ENCODE data around the gene GNGT1. TPM values are rescaled to one million over a fixed set of nuclear protein-coding genes. Genes with fewer than 3 reads are reported as not detected.

GNGT1 gene
- total RNA-seq, 1 donor from 2014 or later, result not detected

GRCh38 chr7:93938293-93938692, 31.9 kb downstream of the GNGT1 start:
- DNase-seq (ENCODE audit: low spot score), result no peak

GRCh38 chr7:93941945-93942344, 35.6 kb downstream of the GNGT1 start:
- DNase-seq (ENCODE audit: low spot score), result no peak

GRCh38 chr7:93943816-93944540, 37.6 kb downstream of the GNGT1 start:
- DNase-seq (ENCODE audit: low spot score), result no peak

- DNase-seq (ENCODE audit: low spot score), result no peak
Observed at GRCh38 chr7:93944673-93945072, 38.3 kb downstream of the GNGT1 start.

GRCh38 chr7:93945083-93945482, 38.7 kb downstream of the GNGT1 start:
- DNase-seq (ENCODE audit: low spot score), result no peak

- no peak for DNase-seq (ENCODE audit: low spot score)
Observed at GRCh38 chr7:93945756-93946535, 39.6 kb downstream of the GNGT1 start.

GRCh38 chr7:93948106-93948505, 41.7 kb downstream of the GNGT1 start:
- DNase-seq (ENCODE audit: low spot score), result no peak

GRCh38 chr7:93948873-93949272, 42.5 kb downstream of the GNGT1 start:
- no peak for DNase-seq (ENCODE audit: low spot score)

GRCh38 chr7:93949423-93949822, 43.1 kb downstream of the GNGT1 start:
- no peak for DNase-seq (ENCODE audit: low spot score)

- DNase-seq (ENCODE audit: low spot score), result no peak
Observed at GRCh38 chr7:93955304-93955703, 48.9 kb downstream of the GNGT1 start.

- DNase-seq (ENCODE audit: low spot score), result no peak
Observed at GRCh38 chr7:93957767-93958166, 51.4 kb downstream of the GNGT1 start.

- DNase-seq (ENCODE audit: low spot score), result no peak
Observed at GRCh38 chr7:93958216-93958615, 51.8 kb downstream of the GNGT1 start.

- no peak for DNase-seq (ENCODE audit: low spot score)
Observed at GRCh38 chr7:93958651-93959050, 52.3 kb downstream of the GNGT1 start.

Other genes starting within 250 kb of the GNGT1 start
- 27.9 TPM for gene TFPI2, start 15.8 kb upstream of the GNGT1 start, total RNA-seq
- gene GNG11, start 15.2 kb downstream of the GNGT1 start, total RNA-seq, result 33.2 TPM
- gene BET1, start 97.8 kb downstream of the GNGT1 start, total RNA-seq, result 20.6 TPM

All from mesenteric fat pad (tissue), 1 donor.